Measurements from ENCODE around the gene ARL10.

The ARL10 gene

DNA sequence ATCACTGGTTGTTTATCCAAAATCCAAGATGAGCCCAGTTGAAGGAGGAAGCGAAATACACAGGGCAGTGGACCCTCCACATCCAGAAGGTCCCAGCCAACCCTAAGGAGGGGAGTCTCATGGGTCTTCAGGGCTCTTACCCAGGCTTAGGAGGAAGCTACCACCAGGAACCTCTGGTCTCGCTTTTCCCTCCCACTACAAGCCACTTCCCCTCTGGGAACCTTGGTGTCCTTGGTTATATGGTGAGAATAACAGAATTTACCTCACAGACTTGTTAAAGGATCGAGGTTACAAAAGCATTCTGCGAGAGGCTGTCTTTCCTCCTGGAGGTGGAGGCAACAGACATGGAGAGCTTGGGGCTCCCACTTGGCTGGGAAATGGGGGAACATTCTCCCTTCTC is 26.7 kb downstream of the ARL10 start:
- no peaks in the 10 kb centered on the region for H3K27me3 ChIP-seq (ENCODE audit: control insufficient read depth, low read length)
- H3K36me3 ChIP-seq (ENCODE audit: control insufficient read depth, low read length): peaks cover 42% of the 10 kb centered on the region
- no peak overlapping the region for H3K4me3 ChIP-seq (ENCODE audit: low read length)
- no peak overlapping the region for H3K4me2 ChIP-seq (ENCODE audit: low read length)
- TF ChIP-seq, protein P1, sequence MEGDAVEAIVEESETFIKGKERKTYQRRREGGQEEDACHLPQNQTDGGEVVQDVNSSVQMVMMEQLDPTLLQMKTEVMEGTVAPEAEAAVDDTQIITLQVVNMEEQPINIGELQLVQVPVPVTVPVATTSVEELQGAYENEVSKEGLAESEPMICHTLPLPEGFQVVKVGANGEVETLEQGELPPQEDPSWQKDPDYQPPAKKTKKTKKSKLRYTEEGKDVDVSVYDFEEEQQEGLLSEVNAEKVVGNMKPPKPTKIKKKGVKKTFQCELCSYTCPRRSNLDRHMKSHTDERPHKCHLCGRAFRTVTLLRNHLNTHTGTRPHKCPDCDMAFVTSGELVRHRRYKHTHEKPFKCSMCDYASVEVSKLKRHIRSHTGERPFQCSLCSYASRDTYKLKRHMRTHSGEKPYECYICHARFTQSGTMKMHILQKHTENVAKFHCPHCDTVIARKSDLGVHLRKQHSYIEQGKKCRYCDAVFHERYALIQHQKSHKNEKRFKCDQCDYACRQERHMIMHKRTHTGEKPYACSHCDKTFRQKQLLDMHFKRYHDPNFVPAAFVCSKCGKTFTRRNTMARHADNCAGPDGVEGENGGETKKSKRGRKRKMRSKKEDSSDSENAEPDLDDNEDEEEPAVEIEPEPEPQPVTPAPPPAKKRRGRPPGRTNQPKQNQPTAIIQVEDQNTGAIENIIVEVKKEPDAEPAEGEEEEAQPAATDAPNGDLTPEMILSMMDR (IDR thresholded peaks at IDR 0.05; ENCODE audit: low read depth, low read length, poor library complexity, severe bottlenecking): no peak
- no peak for TF ChIP-seq EZH2phosphoT487 (IDR thresholded peaks at IDR 0.05; ENCODE audit: borderline replicate concordance, low read length)
- peaks cover 40% of the 10 kb centered on the region for H3K79me2 ChIP-seq (ENCODE audit: control insufficient read depth, low read length)
- H3F3A ChIP-seq (ENCODE audit: control insufficient read depth, insufficient read depth): no peaks in the 10 kb centered on the region
- H3K9me3 ChIP-seq (ENCODE audit: control insufficient read depth, insufficient read depth, low read length): no peaks in the 10 kb centered on the region
- no peak overlapping the region for H3K27ac ChIP-seq (ENCODE audit: low read depth, low read length)
- H4K20me1 ChIP-seq (ENCODE audit: control insufficient read depth, insufficient read depth, low read depth, low read length): peaks cover 7% of the 10 kb centered on the region; the same call in 1 of the 2 replicates
- no peaks in the 10 kb centered on the region for H3K9me2 ChIP-seq (replicated peaks; ENCODE audit: control insufficient read depth, low read length)
- H3K4me1 ChIP-seq (ENCODE audit: control insufficient read depth, low read length): peaks cover 11% of the 10 kb centered on the region

DNA sequence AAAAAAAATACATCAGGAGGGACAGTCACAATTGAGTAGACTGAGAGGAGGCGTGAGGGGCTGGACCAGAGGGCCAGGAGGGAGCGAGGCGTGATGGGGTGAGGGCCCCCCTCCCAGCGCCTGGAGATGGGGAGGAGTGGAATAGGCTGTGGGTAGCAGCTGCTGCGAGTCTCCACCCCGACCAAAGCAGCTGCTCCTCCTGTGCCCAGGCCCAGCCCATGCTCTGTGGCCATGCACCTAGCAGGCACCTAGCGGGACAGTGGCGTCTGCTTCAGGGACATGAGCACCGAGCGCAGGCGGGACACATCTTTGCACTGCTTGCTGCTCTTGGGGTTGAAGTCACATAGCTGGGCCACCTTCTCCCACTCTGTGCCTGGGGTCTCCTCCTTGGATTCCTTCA is 27.2 kb downstream of the ARL10 start:
- Histone ChIP-seq H3K9me2 (replicated peaks; ENCODE audit: control insufficient read depth, low read length) (no peaks in the 10 kb centered on the region), H3K4me2 (ENCODE audit: low read length) (no peak overlapping the region), H3K36me3 (ENCODE audit: control insufficient read depth, low read length) (peaks cover 37% of the 10 kb centered on the region), H3K27me3 (ENCODE audit: control insufficient read depth, low read length) (no peaks in the 10 kb centered on the region), H3K27ac (ENCODE audit: low read depth, low read length) (no peak overlapping the region), H3K4me3 (ENCODE audit: low read length) (no peak overlapping the region), H3K79me2 (ENCODE audit: control insufficient read depth, low read length) (peaks cover 34% of the 10 kb centered on the region), H3K4me1 (ENCODE audit: control insufficient read depth, low read length) (peaks cover 7% of the 10 kb centered on the region), H3F3A (ENCODE audit: control insufficient read depth, insufficient read depth) (no peaks in the 10 kb centered on the region), H3K9me3 (ENCODE audit: control insufficient read depth, insufficient read depth, low read length) (no peaks in the 10 kb centered on the region), H4K20me1 (ENCODE audit: control insufficient read depth, insufficient read depth, low read depth, low read length) (peaks cover 2% of the 10 kb centered on the region; the same call in 1 of the 2 replicates)
- TF ChIP-seq EZH2phosphoT487 (IDR thresholded peaks at IDR 0.05; ENCODE audit: borderline replicate concordance, low read length): no peak
- TF ChIP-seq, protein P1 (IDR thresholded peaks at IDR 0.05; ENCODE audit: low read depth, low read length, poor library complexity, severe bottlenecking): no peak

DNA sequence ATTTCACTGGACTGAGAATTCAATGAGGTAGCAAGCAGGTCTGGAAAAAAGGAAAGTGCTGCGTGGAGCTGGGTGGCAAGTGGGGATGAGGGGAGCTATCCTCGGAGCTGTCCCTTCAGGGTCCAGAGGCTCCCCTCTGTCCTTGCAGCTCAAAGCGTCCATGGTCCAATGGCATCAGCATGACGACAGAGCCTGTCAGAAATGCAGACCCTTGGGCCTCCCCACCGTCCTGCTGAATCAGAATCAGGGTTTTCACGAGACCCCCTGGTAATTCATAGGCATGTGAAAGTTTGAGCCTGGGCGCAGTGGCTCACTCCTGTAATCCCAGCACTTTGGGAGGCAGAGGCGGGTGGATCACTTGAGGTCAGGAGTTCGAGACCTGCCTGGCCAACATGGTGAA is 28.8 kb downstream of the ARL10 start:
- H4K20me1 ChIP-seq (ENCODE audit: control insufficient read depth, insufficient read depth, low read depth, low read length): no peaks in the 10 kb centered on the region
- no peak overlapping the region for H3K4me2 ChIP-seq (ENCODE audit: low read length)
- no peaks in the 10 kb centered on the region for H3K27me3 ChIP-seq (ENCODE audit: control insufficient read depth, low read length)
- H3K4me3 ChIP-seq (ENCODE audit: low read length): no peak overlapping the region
- H3K27ac ChIP-seq (ENCODE audit: low read depth, low read length): no peak overlapping the region
- no peaks in the 10 kb centered on the region for H3F3A ChIP-seq (ENCODE audit: control insufficient read depth, insufficient read depth)
- no peaks in the 10 kb centered on the region for H3K9me2 ChIP-seq (replicated peaks; ENCODE audit: control insufficient read depth, low read length)
- TF ChIP-seq, protein P1 (IDR thresholded peaks at IDR 0.05; ENCODE audit: low read depth, low read length, poor library complexity, severe bottlenecking): no peak
- no peak for TF ChIP-seq EZH2phosphoT487 (IDR thresholded peaks at IDR 0.05; ENCODE audit: borderline replicate concordance, low read length)
- H3K36me3 ChIP-seq (ENCODE audit: control insufficient read depth, low read length): peaks cover 29% of the 10 kb centered on the region
- H3K4me1 ChIP-seq (ENCODE audit: control insufficient read depth, low read length): peaks cover 7% of the 10 kb centered on the region
- peaks cover 24% of the 10 kb centered on the region for H3K79me2 ChIP-seq (ENCODE audit: control insufficient read depth, low read length)
- H3K9me3 ChIP-seq (ENCODE audit: control insufficient read depth, insufficient read depth, low read length): no peaks in the 10 kb centered on the region

All from DOHH2 (cell line).